Erythroblast (primary cell): ENCODE measurements around the gene PKM.

ENCODE experiments used
- GATA1 ChIP-seq: IDR thresholded peaks from 2 replicates; pipeline ENCODE4 v1.6.1; 2011; ENCODE audit warnings: low read depth, mild to moderate bottlenecking, control low read depth, low read length, moderate library complexity
- POLR2A ChIP-seq: IDR thresholded peaks from 2 replicates; pipeline ENCODE4 v1.6.1; 2011; ENCODE audit warnings: mild to moderate bottlenecking, low read length

DNA sequence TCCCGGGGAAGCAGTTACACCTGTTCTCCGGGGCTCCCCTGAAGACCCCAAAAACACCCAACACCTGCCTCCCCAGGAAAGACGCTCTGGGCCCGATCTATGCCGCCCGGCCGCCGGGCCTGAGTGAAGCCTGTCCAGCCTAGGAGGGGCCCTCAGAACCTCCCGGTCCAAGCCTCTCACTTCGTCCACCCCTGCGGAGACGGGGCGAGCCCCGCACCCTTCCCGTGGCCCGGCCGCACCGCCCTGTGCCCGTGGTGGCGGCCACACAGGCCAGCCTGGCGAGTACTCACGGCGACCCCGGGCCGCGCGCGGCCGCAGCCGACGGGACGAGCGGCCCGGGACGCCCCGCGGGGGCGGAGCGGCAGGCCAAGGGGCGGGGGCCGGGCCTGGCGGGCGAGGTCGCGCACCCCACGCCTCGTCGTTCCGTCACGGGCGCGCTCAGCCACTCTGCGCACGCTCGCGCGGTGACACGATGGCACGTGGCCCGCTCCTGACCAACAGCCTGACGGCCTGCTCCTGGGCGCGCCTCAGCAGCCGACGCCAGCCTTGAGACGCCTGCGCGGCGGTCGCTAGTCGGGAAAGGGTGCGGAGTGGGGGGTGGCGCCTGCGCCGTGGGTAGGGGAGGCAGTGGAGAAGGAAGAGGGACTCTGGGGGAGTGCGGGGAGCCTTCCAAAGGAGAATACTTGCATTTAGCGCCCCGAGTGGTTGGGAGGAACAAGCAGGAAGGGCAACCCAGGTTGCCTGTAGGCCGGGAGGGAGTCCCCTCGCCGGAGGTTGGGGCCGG, 41.4 kb upstream of the PKM start, which contains the start of gene PARP6:
- TF ChIP-seq POLR2A = peak; percentile 25
- no peak for TF ChIP-seq GATA1
